D341Med (cell line): ENCODE data around the gene EEF1AKMT2.

ENCODE experiments used
- DNase-seq: peaks from one replicate; pipeline ENCODE4 v3.0.0; 2012; ENCODE audit warnings: low spot score

EEF1AKMT2 gene

GRCh38 chr10:124737221-124737620, 54.5 kb downstream of the EEF1AKMT2 start:
- no peak for DNase-seq

DNA sequence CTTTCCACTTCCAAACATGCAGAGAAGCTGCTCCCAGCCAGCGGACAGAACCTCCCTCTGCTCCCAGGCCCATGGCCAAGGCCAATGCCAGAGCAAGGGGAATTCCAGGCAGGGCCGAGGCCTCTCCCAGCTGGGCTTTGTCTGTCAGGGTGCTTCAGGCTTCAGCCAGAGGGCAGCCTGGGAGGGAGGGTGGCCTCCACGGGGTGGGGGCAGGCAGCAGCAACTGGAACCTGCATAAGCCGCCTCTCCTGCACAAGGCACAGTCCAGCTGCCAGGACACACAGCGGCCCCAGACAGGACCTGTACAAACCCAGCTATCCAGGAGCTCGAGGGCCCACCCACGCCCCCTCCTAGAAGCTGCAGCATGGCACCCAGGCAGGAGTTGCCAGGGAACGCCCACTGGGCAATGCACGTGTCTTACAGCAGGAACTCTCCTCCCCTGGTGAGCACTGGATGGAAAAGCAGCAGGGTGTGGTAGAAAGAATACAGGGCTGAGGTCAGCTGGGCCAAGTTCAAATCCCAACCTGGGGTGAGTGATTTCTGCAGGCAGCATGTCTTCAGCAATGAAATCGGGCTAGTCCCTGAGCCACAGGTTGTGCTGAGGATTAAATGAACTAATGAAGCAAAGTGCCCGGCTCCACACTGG, 55.1 kb downstream of the EEF1AKMT2 start:
- DNase-seq, result no peak

GRCh38 chr10:124735491-124736286, 56.0 kb downstream of the EEF1AKMT2 start:
- no peak for DNase-seq

DNA sequence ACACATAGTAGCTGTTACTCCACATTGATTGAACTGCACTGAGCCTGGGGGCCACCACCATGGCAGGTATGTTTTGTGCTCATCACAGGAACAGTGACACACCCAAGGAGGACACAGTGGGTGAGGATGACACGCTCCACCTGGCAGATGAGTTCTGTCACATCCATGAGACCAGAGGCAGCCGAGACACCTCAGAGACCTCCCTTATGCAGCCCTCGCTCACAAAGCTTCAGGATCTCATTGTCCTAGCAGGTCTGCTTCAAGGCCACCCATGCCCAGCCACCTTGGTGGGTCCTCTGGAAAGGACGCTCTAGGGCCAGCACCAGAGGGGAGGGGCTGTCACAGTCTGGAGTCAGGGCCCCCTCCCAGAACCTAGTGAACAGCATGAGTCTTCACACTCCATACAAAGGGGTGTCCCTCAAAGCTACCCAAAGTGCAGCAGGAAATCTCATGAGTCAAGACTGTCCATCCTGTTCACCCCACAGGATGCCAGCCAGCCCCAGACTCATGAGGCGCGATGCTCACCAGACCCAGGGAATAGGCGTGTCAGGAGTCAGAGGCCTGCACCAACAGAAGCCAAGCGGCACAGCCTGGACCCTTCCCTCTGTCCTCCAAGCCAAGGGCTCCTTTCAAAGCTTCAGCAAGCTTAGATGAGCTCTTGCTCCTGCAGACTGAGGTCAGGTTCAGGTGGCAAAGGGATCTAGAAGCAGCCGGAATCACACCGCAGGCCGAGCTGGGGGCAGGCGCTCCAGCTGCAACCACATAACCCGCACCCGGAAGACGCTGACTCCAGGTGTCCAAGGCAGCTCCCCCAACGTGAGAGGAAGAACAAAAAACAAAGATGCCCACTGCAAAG, 57.1 kb downstream of the EEF1AKMT2 start:
- no peak for DNase-seq

DNA sequence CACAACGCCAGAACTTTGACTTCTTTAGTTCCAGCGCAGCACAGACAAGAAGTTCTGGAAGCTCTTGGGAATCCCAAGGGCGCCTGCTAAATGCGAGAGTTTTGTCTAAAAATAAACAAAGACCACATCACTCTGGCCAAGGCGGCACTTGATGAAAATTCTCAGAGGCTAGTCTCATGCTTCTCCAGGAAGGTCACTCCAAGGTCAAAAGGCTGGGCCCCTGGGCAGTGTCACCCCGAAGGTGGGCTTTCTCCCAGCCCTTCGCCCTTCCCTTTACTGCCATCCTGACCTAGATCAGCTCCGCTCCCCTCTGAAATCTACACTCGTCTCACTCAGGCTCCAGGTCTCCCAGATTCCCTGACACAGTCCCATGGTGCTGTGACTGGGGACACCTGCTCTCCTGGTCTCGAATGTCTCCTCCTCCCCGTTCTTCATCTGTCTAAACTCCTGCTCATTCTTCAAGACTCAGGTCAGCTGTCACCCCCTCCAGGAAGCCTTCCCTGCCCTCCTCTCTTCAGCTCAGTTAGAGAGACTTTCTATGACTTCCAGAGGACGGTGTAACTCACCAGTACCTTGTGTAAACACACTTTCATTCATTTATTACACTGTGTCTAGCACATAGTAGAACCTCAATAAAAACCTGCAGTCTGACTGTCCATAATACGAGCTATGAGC, 58.0 kb downstream of the EEF1AKMT2 start:
- DNase-seq, result no peak

DNA sequence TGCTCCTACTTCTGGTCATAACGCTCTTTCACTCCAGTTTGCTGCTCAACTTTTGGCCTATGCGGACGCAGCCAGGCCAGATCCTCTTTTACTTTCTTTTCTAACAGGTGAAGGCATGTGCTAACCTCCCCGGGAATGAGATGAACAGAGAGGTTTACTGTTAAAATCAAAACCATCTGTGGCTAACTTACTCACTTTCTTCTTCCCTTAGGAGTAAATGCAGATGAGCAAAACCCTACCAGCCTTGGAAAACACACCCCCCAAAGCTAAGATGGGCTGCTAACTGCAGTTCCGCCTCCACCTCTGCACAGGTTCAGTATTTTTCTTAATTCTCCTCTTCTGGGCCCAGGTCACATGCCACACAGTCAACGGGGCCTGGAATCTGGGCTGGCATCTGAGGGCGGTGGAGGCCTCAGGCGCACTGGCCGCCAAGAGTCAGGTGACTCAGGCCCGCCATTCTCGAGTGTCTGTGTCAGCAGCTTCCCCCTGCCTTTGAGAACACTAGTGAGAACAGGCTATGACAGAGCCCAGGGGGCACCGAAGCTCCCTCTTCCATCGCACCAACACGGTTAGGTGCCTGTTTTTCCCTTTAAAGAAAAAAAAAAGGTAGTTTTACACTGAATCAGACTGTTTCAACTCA, 58.6 kb downstream of the EEF1AKMT2 start:
- DNase-seq, result no peak

GRCh38 chr10:124731551-124731950, 60.1 kb downstream of the EEF1AKMT2 start:
- no peak for DNase-seq

DNA sequence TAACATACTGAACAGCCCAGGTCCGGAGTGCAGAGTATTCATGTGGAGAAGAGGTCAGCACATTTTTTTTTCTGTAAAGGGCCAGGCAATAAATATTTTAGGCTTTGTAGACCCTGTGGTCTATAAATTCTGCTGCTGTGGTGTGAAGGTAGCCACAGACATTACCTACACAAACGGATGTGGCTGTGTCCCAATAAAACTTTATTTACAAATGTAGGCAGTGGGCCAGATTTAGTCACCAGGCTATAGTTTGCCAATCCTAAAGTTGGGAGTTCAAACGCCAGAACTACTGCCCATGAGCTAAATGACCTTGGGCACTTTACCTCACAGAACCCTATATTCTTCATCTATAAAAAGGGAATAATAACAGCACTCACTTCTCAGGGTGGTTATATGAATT, 60.9 kb downstream of the EEF1AKMT2 start:
- no peak for DNase-seq

- no peak for DNase-seq
Measured at GRCh38 chr10:124728830-124729661, 62.6 kb downstream of the EEF1AKMT2 start.

- no peak for DNase-seq
Measured at GRCh38 chr10:124728071-124728829, 63.4 kb downstream of the EEF1AKMT2 start.

- DNase-seq, result no peak
Measured at GRCh38 chr10:124727361-124727960, 64.2 kb downstream of the EEF1AKMT2 start.

GRCh38 chr10:124725791-124726190, 65.9 kb downstream of the EEF1AKMT2 start:
- DNase-seq, result no peak

DNA sequence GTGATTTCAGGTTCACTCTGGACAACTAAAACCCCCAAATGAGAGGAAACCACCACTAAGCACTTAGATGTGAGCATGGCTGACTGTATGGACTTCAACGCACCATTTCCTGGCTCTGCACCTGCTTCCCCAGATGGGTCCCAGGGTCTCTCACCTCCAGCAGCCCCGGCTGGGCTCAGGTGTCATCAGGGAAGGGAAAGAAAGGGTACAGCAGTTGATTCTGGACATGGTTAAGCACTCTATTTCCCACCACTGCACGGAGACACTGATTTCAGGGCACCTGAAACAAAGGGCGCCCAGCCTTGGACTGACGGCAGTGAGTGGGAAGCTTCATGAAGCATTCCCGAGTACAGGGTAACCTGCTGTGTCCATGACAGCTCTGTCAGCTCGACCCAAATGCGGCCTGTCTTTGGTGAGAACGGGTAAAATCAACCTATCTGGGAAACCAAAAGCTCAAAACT, 66.5 kb downstream of the EEF1AKMT2 start:
- no peak for DNase-seq

DNA sequence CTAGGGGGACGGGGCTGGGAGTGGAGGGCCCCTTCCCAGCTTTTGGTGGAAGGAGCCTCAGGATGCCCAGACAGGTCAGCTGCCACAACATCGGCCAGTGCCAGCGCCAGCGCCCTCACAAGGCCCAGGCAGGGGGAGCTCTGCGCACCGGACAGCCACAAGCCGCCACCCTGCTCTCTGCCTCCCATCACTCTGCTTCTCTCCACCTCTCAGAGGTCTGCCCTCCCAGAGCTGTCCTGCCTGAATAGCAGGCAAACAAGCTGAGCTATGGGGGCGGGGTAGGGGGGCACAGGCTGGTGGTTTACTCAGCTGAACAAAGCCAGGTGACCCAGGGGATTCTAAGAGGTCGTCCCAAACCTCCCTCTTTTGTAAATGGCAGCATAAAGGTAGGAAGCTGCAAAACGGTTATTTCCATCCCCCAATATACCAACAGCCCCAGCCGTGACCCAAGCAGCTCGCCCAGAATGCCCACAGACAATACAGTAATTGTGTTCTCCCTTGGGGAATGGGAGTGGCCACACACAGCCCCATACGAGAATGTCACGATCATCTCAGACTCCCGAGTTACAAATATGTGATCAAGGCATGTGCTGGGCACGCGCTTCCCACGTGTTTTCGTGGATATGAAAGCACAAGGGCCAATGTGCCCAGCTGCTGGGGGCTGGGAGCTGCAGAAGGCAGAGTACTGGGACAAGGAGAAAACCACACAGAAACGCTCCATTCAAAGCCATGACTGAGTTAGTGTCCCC, 67.2 kb downstream of the EEF1AKMT2 start:
- DNase-seq, result no peak

GRCh38 chr10:124723826-124724225, 67.9 kb downstream of the EEF1AKMT2 start:
- no peak for DNase-seq

DNA sequence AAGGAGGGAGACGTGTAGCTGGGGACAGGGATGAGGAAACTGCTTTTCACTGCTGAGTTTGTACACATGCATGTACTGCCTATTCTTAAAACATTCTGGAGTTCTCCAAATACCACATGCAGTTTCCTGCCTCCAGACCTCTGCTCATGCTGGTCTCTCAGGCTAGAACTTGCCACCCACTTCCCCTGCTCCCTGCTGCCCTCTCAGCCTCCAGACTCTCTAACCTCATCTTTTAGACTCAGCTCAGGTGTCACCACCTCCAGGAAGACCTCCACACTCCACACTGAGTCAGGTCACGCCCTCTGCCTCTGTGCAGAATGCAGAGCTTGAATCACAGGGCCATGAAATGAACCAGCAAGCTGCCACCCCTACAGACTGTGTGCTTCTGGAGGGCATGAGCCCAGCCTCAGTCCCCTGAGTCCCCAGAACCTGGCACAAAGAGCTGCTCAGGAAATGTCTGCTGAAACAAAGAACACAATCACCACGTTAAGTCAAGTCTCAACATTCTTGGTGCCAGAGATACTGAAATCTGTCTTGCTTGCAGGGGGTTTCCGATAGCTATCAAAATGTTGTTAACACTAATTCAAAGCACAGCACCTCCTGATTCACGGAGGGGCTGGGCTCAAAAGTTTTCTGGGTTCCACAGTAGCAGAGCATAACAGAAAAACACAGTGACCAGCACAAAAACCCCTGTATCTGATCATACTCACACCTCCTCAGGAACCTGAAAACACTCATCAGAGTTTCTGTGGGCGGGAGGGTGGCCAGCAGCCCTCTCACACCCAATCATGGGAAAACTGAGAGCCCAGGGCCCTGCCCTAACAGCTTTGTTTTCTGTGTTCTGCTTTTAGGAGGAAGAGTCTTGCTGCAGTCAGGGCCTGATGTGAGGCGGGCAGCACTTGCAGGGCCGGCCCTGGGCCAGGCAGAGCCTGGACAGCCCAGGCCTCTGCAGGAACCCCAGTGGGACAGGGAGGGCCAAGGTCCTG, 68.6 kb downstream of the EEF1AKMT2 start:
- no peak for DNase-seq

- DNase-seq, result no peak
Measured at GRCh38 chr10:124721330-124722045, 70.2 kb downstream of the EEF1AKMT2 start.
